HG03342 (cell line): ENCODE measurements around the gene CHRNA4.
"Not testable (repeated sequence)": the region's sequence is repeated elsewhere in the genome, so short reads cannot be mapped to it uniquely, and the experiment has no call there.

ENCODE experiments used
- ATAC-seq: cut with Tn5 transposase; IDR thresholded peaks from one replicate; pipeline ENCODE4 v1.9.1; 2021; ENCODE audit warnings: mild to moderate bottlenecking, moderate library complexity; ENCODE audit not compliant: unreplicated experiment

Gene CHRNA4

DNA sequence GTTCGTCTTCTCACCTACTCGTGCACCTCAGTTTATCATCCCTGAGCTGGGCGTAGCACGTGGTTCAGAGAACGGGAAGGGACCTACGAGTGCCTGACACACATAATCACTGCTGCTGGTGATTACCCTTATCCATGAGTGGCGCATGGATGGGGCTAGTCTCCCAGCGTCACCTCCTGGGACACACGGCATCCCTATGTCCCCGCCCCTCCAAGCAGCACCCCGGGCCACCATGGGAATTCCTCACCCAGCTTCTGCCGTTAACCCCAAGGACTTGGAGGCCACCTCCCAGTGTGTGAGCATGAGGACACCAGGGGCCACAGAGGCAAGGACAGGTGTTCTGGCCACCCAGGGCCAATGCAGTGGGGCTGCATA lies 9.8 kb downstream of the CHRNA4 start:
- ATAC-seq = no peak

DNA sequence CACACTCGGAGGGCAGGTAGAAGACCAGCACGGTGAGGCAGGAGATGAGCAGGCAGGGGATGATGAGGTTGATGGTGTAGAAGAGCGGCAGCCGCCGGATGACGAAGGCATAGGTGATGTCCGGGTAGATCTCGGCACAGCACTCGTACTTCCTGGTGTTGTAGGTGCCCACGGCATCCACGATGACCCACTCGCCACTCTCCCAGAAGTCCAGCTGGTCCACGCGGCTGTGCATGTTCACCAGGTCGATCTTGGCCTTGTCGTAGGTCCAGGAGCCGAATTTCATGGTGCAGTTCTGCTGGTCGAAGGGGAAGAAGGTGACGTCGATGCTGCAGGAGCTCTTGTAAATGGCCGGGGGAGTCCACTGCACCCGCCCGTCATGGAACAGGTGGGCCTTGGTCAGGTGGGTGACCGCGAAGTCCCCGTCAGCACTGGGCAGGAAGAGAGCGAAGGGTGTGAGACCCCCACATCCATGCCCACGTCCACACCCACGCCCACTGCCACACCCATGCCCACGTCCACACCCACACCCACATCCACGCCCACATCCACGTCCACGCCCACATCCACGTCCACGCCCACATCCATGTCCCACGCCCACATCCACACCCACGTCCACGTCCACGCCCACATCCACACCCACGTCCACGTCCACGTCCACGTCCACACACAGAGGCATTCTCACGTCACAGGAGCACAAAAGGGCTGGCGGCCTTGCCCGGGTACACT lies 10.4 kb downstream of the CHRNA4 start:
- no peak for ATAC-seq

DNA sequence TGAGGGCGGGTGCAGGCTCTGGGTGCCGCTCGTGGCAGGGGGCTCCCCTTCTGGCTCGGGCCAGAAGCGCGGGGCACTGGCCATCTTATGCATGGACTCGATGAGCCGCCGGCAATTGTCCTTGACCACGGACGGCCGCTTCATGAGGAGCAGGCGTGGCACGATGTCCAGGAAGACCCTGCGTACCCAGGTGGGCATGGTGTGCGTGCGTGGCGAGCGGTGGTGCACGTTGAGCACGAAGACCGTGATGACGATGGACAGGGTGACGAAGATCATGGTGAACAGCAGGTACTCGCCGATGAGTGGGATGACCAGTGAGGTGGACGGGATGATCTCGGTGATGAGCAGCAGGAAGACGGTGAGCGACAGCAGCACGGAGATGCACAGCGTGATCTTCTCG lies 11.0 kb downstream of the CHRNA4 start:
- ATAC-seq = no peak

DNA sequence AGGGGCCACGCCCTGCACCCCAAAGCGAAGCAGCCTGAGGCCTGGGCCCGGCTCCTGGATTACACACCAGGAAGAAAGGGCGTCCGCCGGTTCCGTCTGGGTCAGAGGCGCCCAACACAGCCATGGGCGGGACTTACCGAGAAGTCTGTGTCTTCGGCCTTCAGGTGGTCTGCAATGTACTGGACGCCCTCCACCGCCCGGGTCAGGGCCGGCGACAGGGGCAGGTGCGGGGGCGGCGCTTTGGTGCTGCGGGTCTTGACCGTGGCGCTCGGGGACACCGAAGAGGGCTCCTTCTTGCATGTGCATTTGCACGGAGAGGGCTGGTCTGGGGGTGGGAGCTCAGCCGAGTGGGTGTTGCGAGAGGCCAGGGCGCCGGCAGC lies 11.6 kb downstream of the CHRNA4 start:
- no peak for ATAC-seq

DNA sequence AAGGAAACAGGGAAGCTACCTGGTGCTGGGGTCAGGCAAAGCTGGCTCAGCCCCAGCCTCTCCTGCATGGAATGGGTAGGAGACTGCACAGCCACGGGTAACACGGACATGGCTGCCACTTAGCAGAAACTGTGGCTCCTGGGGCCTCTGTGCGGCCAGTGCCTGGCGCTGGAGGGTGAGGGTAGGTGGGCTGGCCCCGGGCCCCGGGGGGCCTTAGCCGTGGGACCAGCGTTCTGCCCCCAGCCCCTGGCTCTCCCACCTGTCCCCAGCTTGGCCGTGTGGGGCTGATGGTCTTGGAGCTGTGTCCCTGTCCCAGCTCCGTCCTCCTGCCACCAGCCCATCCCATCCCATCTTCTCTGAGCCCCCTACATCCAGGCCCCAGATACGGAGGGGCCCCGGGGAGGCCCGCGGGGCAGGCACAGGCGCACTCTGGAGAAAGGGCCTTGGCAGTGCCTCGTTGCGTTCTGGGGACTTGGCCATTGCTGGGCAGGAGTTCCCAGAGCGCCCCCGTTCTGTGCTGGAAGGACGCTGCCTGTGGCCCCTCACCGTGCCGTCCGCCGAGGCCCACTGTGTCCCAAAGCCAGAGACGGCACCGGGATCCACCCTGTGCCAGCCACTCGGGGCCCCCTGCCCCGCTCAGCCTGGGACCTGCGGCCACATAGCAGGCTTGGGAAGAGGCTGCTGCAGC lies 12.2 kb downstream of the CHRNA4 start:
- ATAC-seq = no peak

DNA sequence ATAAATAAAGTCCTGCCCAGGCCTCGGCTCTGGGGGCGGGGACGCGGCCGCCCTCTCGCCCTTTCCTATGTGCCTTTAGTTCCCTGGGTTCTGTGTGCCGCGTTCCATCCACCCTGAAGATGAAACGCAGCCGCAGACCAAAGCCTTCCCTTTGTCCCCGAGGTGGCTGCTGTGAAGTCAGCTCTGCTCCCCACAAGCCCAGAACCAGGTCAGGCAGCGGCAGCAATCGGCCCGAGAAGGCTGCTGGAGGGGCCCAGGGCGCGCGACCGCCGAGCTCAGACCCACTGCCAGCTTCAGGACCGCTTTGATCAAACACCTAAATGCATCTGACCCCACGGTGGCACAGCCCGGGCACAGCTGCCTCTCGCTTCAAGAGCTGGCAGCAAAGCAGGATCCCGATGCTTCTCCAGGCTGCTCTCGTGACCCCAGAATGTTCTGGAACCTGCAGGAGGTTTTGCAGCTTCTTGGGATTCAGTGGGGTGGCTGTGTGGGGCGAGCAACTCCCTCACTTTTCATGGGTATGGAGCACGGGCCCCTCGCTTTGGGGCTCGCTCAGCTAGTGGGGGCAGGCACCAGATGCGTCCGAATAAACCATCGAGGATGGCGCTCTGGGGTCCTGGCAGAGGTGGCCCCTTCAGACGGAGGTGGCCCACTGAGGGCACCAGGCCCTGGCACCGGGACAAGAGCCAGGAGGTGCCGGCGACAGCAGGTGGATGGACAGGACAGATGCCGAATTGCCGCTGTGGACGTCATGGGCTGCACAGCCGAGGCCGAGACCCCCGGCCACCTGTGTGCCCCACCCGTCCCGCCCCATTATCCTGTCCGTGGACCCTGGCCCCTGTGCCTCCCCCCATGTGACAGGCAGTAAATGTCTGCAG lies 13.0 kb downstream of the CHRNA4 start:
- no peak for ATAC-seq

DNA sequence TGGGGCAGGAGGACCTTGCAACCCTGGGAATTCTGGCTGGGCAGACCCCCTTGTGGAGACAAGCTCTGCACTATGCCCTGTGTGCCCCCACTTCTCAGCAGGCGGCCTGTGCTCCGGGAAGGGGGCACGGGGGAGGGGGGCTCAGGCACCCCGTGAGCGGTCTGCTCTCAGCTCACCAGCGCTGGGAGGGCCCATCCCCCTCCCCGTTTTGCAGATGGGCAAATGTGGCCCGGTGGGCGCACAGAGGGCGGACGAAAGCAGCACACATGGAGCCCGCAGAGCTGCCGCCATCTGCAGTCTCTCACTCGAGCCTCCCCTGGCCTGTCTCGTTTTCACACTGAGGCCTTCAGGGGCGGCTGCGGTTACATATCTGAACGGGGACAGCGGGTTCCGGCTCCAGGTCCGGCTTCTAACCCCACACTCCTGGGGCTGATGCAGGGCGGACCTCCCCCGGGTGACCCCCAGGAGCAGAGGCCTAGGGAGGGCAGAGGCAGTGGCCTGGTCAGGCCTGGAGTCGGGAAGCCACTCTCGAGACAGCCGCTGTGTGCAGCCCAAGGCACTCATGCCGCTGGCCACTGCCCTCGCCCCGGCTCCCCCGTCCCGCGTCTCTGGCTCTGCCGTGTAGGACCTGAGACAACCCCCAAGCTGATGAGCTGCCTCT lies 13.9 kb downstream of the CHRNA4 start:
- ATAC-seq = no peak

DNA sequence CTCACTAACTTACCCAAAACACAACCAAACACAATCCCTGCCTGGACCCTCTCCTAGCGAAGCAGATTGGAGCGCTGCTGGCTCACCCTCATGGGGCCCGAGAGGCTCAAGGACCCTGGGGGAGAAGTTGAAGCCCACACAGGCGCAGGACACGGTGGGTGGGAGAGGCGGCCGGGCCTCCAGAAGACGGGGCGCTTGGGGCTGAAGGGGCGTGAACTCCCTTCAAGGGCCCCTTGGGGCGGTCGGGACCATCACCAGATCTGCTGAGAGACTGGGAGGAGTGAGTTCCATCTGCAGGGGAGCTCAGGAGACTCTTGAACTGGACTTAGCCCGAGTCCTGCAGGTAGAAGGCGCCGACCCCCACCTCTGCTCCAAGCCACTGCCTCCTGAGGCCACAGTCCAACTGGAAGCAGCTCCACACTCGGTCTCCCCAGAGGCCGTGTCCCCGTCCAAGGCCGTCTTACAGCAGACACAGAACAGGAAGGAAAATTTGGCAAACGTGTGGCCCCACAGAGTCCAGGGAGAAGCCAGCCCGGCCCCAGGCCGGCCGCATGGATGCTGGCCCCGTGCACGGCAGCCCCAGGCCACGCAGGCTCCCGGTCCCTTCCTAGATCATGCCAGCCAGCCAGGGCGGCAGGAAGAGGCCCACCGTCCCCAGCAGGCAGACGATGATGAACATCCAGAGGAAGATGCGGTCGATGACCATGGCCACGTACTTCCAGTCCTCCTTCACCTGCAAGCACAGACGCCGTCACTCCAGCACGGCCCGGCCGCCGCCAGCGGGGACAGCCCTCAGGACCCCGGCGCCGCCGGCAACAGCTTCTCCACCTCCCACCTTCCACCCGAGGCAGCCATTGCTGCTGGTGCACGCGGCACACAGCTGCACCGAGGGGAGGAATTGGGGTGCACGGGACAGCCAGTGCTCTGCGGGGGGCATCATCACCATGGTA lies 14.7 kb downstream of the CHRNA4 start:
- no peak for ATAC-seq

DNA sequence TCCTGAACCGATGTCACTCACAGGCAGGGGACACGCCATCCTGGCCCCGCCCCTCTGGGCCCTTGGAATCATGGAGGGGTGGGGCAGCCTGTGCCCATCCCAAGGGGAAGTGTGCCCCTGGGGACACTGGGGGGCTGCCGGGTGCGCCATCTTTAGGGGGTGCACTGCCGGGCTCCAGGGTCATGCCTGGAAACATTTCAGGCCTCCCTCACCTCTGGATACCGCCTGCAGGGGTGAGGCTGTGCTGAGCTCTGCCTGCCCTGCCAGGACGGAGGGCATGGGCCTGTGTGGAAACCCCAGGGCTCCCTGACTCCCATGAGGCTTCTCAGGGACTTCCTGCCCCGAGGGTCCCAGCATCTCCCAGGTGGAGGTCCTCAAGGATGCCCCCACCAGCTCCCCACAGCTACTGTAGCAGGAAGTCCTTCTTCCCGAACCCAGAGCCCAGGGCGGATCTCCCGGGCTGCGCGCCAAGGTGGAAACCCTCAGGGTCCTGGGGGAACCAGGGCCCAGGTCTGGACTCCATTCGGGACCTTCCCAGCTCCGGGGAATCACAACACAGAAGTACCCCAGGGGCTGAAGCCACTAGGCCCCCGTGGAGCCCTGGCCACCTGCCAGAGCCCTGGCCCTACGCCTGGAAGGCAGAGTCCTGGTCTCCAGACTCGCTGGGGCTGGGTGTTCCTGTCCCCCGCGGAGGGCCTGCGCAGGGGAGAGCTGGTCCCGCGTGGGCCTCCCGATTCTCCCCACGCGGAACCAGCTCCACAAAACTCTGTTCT lies 15.6 kb downstream of the CHRNA4 start:
- ATAC-seq = no peak

DNA sequence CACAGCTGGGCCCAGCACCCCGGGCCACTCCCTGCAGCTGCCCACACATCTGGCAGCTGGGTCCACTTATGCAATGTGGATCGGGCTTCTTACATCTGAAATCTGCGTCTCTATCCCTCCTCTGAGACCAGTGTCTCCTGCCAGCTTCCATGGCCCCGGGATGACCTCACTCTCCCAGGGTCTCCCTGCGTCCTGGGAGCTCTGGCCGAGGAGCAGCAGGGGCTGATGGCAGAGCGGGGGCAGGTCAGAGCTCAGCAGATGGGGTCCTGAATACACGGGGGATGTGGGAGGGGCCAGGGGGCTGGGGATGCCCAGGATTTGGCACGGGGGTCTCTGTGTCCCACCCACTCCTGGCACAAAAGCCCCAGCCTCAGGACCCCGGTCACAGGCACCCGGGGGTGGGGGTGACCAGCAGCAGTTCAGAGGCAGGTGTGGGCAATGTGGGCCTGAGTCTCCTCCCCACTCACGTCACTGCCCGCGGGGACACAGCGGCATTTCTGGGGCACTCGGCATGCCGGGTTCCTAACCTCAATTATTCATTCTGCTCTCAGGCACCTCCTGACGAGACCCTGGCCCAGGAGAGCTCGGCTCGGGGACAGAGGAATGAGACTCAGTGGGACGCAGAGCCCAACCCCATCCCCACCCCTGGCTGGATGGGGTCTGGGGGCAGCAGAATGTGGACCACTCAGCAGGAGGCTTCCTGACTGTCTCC lies 16.4 kb downstream of the CHRNA4 start:
- ATAC-seq = no peak

DNA sequence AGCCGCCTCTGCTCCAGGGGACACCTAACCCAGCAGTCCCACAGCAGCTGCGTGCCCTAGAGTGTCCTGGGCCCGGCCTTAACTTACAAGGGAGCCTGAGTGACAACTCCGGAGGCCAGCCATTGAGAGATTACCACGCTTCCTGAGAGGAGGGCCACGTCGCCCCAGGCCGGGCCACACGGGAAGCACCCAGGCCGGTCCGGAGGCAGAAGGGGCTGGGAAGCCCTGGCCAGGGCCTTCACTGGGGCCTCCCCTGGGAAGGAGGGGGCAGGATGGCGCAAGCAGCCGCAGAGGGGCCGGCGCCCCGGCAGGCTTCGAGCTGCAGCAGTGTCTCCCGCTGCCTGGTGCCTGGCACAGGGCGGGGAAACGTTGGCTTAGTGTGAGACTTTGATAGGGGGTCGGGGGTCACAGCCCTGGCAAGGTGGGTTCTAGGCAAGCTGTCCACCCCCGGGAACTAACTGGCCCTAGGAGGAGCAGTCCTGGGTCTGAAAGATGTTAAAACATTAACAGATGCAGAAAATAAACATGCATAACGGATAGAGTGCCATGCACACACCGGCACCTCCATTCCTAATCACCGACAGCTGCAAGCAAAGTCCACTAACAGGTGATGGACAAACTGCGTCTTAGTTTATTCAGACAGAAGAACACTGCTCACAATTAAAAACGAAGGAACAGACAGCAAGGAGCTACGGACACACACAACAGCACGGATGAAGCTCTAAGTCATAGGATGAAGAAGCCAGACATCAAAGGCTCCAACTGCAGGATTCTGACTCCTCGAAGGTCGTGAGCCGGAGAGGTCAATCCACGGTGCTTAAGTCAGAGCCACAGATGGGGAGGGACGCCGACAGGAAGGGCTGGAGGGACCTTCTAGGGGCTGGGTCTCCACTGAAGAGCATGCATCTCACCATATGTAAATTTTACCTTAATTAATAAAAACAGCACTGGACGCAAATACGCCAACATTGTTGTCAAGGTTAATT lies 17.4 kb downstream of the CHRNA4 start:
- no peak for ATAC-seq

DNA sequence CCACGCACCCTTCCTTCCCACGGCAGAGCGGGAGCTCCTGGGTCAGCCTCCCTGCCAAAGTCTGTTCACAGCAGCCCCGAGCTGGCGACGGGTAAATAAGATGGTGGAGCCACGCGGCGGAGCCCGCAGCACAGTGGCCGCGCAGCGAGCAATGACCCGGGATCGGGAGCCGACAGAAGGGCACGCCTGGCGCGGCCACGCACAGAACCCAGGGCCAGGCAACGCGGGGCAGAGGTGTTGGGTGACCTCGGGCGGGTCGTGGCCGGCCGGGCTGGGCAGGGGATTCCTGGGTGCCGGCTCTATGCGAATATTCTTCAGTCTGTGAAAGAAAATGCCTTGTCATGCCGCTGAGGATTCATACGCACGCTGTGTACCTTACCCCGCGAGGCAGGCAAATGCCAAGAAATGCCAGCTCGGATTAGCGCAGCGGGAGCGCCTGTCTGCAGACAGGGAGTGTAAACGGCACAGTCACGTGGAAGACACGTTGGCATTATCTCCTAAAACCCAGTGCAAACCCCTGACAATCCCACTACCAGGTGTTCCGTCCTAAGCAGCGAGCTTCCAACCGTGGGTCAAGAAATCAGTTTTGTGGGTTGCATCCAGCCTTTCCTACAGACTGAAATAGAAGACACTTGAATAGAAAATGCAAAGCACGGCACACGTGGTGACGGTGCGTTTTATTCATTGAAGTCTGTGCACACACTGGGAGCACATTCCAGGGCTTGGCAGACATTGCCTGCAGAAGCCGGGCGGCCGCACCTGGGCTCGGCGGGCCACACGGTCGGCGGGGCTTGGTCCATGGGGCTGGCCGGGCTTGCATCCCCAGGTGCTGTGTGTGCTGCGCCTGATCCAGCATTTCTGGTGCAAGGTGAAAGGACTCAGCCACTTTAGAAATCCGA lies 18.3 kb downstream of the CHRNA4 start:
- ATAC-seq = no peak

DNA sequence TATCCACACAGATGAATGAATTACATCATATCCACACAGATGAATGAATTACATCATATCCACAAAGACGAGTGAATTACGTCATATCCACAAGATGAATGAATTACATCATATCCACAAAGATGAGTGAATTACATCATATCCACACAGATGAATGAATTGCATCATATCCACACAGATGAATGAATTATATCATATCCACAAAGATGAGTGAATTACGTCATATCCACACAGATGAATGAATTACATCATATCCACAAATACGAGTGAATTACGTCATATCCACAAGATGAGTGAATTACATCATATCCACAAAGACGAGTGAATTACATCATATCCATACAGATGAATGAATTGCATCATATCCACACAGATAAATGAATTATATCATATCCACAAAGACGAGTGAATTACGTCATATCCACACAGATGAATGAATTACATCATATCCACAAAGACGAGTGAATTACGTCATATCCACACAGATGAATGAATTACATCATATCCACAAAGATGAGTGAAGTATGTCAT lies 20.9 kb downstream of the CHRNA4 start:
- not testable (repeated sequence) for ATAC-seq

DNA sequence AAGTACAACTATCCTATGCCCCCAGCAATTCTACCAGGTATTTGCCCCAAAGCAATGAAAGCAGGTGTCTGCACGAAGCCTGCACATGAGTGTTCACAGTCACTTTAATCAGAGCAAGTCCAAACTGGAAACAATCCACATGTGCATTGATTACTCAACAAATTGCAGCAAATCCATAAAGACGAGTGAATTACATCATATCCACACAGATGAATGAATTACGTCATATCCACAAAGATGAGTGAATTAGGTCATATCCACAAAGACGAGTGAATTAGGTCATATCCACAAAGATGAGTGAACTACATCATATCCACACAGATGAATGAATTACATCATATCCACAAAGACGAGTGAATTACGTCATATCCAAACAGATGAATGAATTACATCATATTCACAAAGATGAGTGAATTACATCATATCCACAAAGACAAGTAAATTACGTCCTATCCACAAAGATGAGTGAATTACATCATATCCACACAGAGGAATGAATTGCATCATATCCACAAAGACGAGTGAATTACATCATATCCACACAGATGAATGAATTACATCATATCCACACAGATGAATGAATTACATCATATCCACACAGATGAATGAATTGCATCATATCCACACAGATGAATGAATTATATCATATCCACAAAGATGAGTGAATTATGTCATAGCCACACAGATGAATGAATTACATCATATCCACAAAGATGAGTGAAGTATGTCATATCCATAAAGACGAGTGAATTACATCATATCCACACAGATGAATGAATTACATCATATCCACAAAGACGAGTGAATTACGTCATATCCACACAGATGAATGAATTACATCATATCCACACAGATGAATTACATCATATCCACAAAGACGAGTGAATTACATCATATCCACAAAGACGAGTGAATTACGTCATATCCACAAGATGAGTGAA lies 21.7 kb downstream of the CHRNA4 start:
- not testable (repeated sequence) for ATAC-seq

DNA sequence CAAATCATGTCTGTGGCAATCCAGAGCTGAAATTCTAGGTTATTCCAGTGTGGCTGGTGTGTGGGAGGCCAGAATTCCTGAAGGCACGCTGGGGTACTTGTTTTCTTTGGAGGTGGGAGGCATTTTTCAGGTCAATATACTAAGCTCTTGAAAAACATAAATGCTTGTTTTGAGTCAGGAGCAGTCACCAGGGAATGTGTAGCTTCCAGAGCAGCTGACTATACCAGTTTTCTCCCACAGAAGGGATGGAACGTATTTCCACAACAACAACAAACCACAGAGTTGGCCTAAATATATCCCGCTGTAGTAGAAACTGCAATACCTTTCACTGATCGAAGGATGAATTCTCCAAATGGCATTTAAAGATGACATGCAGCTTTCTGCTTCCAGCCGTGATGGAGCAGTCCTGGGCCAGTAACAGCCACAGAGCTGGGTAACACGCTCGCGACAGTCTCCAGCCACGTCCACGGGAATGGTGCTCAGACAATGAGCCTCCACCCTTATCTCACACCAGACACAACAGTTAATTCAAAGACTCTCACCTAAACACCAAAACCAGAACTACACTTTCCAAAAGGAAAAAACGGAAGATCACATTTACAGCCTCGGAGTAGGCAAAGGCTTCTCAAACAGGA lies 23.2 kb downstream of the CHRNA4 start:
- no peak for ATAC-seq
